Stimulated activated CD4-positive, alpha-beta T cell treated with anti-CD3 and anti-CD28 coated beads, Interleukin-12 subunit alpha, Interleukin-12 subunit beta, amount 100 ng/mL, for 4 hours (primary cell): ENCODE results near the gene IFI30.
"Not testable (repeated sequence)": the region's sequence is repeated elsewhere in the genome, so short reads cannot be mapped to it uniquely, and the experiment has no call there.

Experiments
- DNase-seq: peaks from one replicate; pipeline ENCODE4 v3.0.0-alpha.2; 2020

Gene IFI30

GRCh38 chr19:18203863-18204393, 30.3 kb downstream of the IFI30 start, which contains the start of gene RAB3A:
TSS of gene RAB3A (minus strand) at chr19:18204042. CDS start at chr19:18202740, 1,302 bp downstream.
- peak; percentile 99 for DNase-seq

GRCh38 chr19:18204394-18205199, 31.0 kb downstream of the IFI30 start:
- peak; percentile 41 for DNase-seq

GRCh38 chr19:18205200-18205892, 31.7 kb downstream of the IFI30 start:
- DNase-seq = peak; percentile 43

GRCh38 chr19:18206018-18206417, 32.4 kb downstream of the IFI30 start:
- no peak for DNase-seq

GRCh38 chr19:18208098-18208951, 34.7 kb downstream of the IFI30 start:
- DNase-seq = peak; percentile 56

GRCh38 chr19:18209912-18210311, 36.3 kb downstream of the IFI30 start:
- not testable (repeated sequence) for DNase-seq

GRCh38 chr19:18211683-18212082, 38.1 kb downstream of the IFI30 start:
- DNase-seq = no peak

GRCh38 chr19:18214779-18215433, 41.3 kb downstream of the IFI30 start:
- no peak for DNase-seq

GRCh38 chr19:18216789-18217188, 43.2 kb downstream of the IFI30 start:
- DNase-seq = no peak

- no peak for DNase-seq
These were observed 44.5 kb downstream of the IFI30 start for GRCh38 chr19:18218159-18218558.

- DNase-seq = no peak
These were observed 45.0 kb downstream of the IFI30 start for GRCh38 chr19:18218600-18218999.

GRCh38 chr19:18219911-18220631, 46.5 kb downstream of the IFI30 start:
- no peak for DNase-seq

- DNase-seq = no peak
These were observed 47.1 kb downstream of the IFI30 start for GRCh38 chr19:18220632-18221275.

GRCh38 chr19:18221815-18222725, 48.5 kb downstream of the IFI30 start:
- DNase-seq = no peak

GRCh38 chr19:18223860-18224524, 50.4 kb downstream of the IFI30 start:
- no peak for DNase-seq

- DNase-seq = peak; percentile 87
These were observed 51.1 kb downstream of the IFI30 start for GRCh38 chr19:18224525-18225354.

GRCh38 chr19:18225355-18225701, 51.7 kb downstream of the IFI30 start:
- DNase-seq = no peak

- no peak for DNase-seq
These were observed 52.3 kb downstream of the IFI30 start, which contains the start of gene PDE4C for GRCh38 chr19:18225702-18226468. TSS of gene PDE4C (minus strand) at chr19:18226438. CDS start at chr19:18226415, 23 bp downstream.
